PC-9 (cell line): Measurements from ENCODE around the gene SLC9A9. TPM values are rescaled to one million over a fixed set of nuclear protein-coding genes. Genes with fewer than 3 reads are reported as not detected.

ENCODE experiments used
- BruUV-seq: library from RNA; stranded (reverse); fragments of 400-500 nt; replicated peaks from 2 replicates; lab custom pipeline; 2021; lab: Mats Ljungman, UMichigan
- CTCF ChIA-PET: fragments of 300-600 bp; sonication (Branson Sonifier 250); formaldehyde crosslinking; loops from one replicate; lab custom pipeline; 2022; ENCODE audit warnings: antibody characterized with exemption; lab: Charles Lee
- POLR2A ChIA-PET: fragments of 300-600 bp; sonication (Branson Sonifier 250); formaldehyde crosslinking; loops from one replicate; lab custom pipeline; 2022; ENCODE audit warnings: antibody characterized with exemption; ENCODE audit not compliant: unreplicated experiment; lab: Charles Lee
- DNase-seq, 2 experiments: peaks; one replicate each; pipeline versions ENCODE4 v3.0.0 to v3.0.0-alpha.2; 2015 to 2022; ENCODE audit warnings: mixed read lengths in 1 of 2
- H2AFZ ChIP-seq: fragments of 200-600 bp; sonication (generic); 2 replicates; pipeline ENCODE4 v1.8.1; 2017; ENCODE audit warnings: antibody characterized with exemption
- H3F3A ChIP-seq: fragments of 200-600 bp; sonication (generic); 2 replicates; pipeline ENCODE4 v1.8.1; 2017; ENCODE audit warnings: antibody characterized with exemption, mild to moderate bottlenecking, low read depth; ENCODE audit not compliant: insufficient read depth
- H3K27ac ChIP-seq: fragments of 200-600 bp; sonication (generic); 2 replicates; pipeline ENCODE4 v1.6.1; 2016; ENCODE audit warnings: mixed run types
- H3K27me3 ChIP-seq: fragments of 200-600 bp; sonication (generic); 2 replicates; pipeline ENCODE4 v1.6.1; 2016; ENCODE audit warnings: low read depth, mixed run types; ENCODE audit not compliant: insufficient read depth
- H3K36me3 ChIP-seq: fragments of 200-600 bp; sonication (generic); 2 replicates; pipeline ENCODE4 v1.6.1; 2016; ENCODE audit warnings: low read depth, mixed run types
- H3K4me1 ChIP-seq: fragments of 200-600 bp; sonication (generic); replicated peaks from 2 replicates; pipeline ENCODE4 v1.6.1; 2016; ENCODE audit warnings: mixed run types; ENCODE audit not compliant: insufficient read depth
- H3K4me2 ChIP-seq: fragments of 200-600 bp; sonication (generic); 2 replicates; pipeline ENCODE4 v1.6.1; 2017; ENCODE audit warnings: mixed run types
- H3K4me3 ChIP-seq: fragments of 200-600 bp; sonication (generic); 2 replicates; pipeline ENCODE4 v1.6.1; 2016; ENCODE audit warnings: mixed run types
- H3K79me2 ChIP-seq: fragments of 200-600 bp; sonication (generic); 2 replicates; pipeline ENCODE4 v1.6.1; 2017; ENCODE audit warnings: low read depth, mixed run types
- H3K9me2 ChIP-seq: fragments of 200-600 bp; sonication (generic); 2 replicates; pipeline ENCODE4 v1.8.1; 2017; ENCODE audit warnings: mild to moderate bottlenecking; ENCODE audit not compliant: insufficient read depth
- H3K9me3 ChIP-seq: fragments of 200-600 bp; sonication (generic); 2 replicates; pipeline ENCODE4 v1.8.1; 2016; ENCODE audit warnings: low read depth; ENCODE audit not compliant: insufficient read depth
- H4K20me1 ChIP-seq: fragments of 200-600 bp; sonication (generic); 2 replicates; pipeline ENCODE4 v1.8.1; 2017; ENCODE audit not compliant: insufficient read depth
- CTCF ChIP-seq: fragments of 200-600 bp; sonication (generic); conservative IDR thresholded peaks from 2 replicates; pipeline ENCODE4 v1.6.1; 2017; ENCODE audit warnings: mixed run types, antibody characterized with exemption, mild to moderate bottlenecking, moderate library complexity
- EZH2 ChIP-seq: fragments of 200-600 bp; sonication (generic); IDR thresholded peaks from 2 replicates; pipeline ENCODE4 v1.8.0; 2017; ENCODE audit warnings: antibody characterized with exemption, low read depth
- intact Hi-C: fragments of 100-400 bp; cut with micrococcal nuclease; formaldehyde crosslinking; loops from one replicate; pipeline ENCODE4 v1.10.0; 2022; ENCODE audit not compliant: unreplicated experiment
- total RNA-seq: library from RNA; stranded (reverse); gene quantifications from 2 replicates; pipeline ENCODE4 v1.2.3, GENCODE V29; 2021

Gene SLC9A9
- total RNA-seq, 1 experiment from 2014 or later = 1.7 TPM

- Histone ChIP-seq H2AFZ (no peak overlapping the region), H4K20me1 (no peaks in the 10 kb centered on the region), H3K9me3 (no peaks in the 10 kb centered on the region), H3K4me3 (no peak overlapping the region), H3K27ac (no peak overlapping the region), H3F3A (no peaks in the 10 kb centered on the region), H3K4me1 (no peaks in the 10 kb centered on the region), H3K79me2 (no peaks in the 10 kb centered on the region), H3K9me2 (no peaks in the 10 kb centered on the region), H3K36me3 (no peaks in the 10 kb centered on the region), H3K27me3 (no peaks in the 10 kb centered on the region), H3K4me2 (no peak overlapping the region)
- POLR2A ChIA-PET = no interaction called here
- CTCF ChIA-PET = no interaction called here
- no peak for DNase-seq
- intact Hi-C loops = no loop called here
- no peak for TF ChIP-seq EZH2
- no TSS peak for BruUV-seq
Measured at GRCh38 chr3:143343031-143343430, 505.2 kb downstream of the SLC9A9 start.

- Histone ChIP-seq H3K79me2 (no peaks in the 10 kb centered on the region), H3K9me3 (no peaks in the 10 kb centered on the region), H3K36me3 (no peaks in the 10 kb centered on the region), H2AFZ (no peak overlapping the region), H3K27ac (no peak overlapping the region), H3K4me3 (no peak overlapping the region), H3K4me1 (no peaks in the 10 kb centered on the region), H4K20me1 (no peaks in the 10 kb centered on the region), H3K9me2 (no peaks in the 10 kb centered on the region), H3F3A (no peaks in the 10 kb centered on the region), H3K4me2 (no peak overlapping the region), H3K27me3 (no peaks in the 10 kb centered on the region)
- intact Hi-C loops = no loop called here
- POLR2A ChIA-PET = no interaction called here
- CTCF ChIA-PET = no interaction called here
- no TSS peak for BruUV-seq
- TF ChIP-seq CTCF = no peak
- no peak for TF ChIP-seq EZH2
- DNase-seq = no peak
Measured at GRCh38 chr3:143339451-143339850, 508.8 kb downstream of the SLC9A9 start.

GRCh38 chr3:143337387-143337786 is 510.9 kb downstream of the SLC9A9 start:
- CTCF ChIA-PET = no interaction called here
- intact Hi-C loops = no loop called here

More at GRCh38 chr3:143337387-143337786, 510.9 kb downstream of the SLC9A9 start:
- H3K9me3 ChIP-seq = no peaks in the 10 kb centered on the region
- H3K4me2 ChIP-seq = no peak overlapping the region
- DNase-seq = no peak
- H3K79me2 ChIP-seq = no peaks in the 10 kb centered on the region
- no TSS peak for BruUV-seq
- no peak overlapping the region for H3K4me3 ChIP-seq
- H3K4me1 ChIP-seq = no peaks in the 10 kb centered on the region
- no peaks in the 10 kb centered on the region for H3F3A ChIP-seq
- no peak overlapping the region for H2AFZ ChIP-seq
- H3K27ac ChIP-seq = no peak overlapping the region
- H3K9me2 ChIP-seq = no peaks in the 10 kb centered on the region
- H3K27me3 ChIP-seq = no peaks in the 10 kb centered on the region
- POLR2A ChIA-PET = no interaction called here
- no peaks in the 10 kb centered on the region for H4K20me1 ChIP-seq
- TF ChIP-seq EZH2 = no peak
- TF ChIP-seq CTCF = no peak
- no peaks in the 10 kb centered on the region for H3K36me3 ChIP-seq
